NCI-H69 (cell line): ENCODE measurements around the gene HGF.

Experiments
- DNase-seq: peaks from one replicate; lab custom pipeline; 2025; lab: John Stamatoyannopoulos, UW

HGF gene

DNA sequence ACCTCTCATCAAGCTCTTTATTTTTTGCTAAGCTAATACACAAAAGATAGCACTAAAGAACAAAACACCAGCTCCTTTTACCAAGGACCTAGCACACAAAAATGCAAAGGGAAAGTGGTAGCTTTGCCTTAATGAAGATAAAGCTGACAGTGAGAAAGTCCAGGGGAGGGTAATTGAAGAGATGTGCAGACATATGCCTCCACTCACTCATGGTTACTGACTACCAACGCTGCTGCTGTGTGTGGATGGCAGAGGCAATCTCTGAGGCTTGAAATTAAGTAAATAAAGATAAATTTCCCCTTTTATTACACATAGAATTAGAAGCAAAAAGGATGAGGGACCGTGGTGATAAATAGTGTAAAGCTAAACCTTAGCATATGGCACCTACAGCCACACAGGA, 87.0 kb downstream of the HGF start:
- peak; percentile 42 for DNase-seq

DNA sequence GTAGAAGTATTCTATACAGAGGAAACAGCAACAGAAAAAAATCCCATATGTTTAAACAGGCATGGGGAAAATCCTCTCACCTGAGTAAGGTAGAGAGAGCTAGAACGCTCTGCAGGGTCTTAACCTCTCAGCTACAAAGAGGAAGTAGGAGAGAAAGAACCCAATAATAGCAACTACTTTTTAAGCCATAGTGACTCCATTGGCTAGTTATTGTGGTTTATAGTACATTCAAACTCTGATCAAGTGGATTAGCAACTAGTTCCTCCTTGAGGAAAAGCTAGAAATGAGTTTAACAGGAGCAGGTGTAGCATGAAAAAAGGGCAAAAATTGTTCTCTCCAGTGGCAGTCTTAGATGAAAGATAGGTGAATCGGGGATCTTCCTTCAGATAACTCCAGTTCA, 89.7 kb downstream of the HGF start:
- DNase-seq, result no peak

DNA sequence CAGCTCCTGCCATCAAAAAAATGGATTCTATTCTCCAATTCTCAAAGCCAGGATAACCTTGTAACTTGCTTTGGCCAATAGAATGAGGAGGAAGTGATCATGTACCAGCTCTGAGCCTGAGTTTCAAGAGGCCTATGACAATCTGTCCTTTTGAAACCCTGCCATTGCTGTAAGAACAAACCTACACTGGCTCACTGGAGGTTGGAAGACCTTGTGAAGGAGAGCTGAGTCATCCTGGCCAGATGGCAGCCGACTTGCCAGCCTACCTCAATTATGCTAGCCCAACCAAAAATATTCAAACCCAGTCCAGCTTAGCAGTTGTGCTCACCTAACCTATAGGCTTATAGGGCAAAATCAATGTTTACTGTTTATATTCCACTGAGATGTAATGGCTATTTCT, 93.0 kb downstream of the HGF start:
- DNase-seq, result peak; percentile 66

DNA sequence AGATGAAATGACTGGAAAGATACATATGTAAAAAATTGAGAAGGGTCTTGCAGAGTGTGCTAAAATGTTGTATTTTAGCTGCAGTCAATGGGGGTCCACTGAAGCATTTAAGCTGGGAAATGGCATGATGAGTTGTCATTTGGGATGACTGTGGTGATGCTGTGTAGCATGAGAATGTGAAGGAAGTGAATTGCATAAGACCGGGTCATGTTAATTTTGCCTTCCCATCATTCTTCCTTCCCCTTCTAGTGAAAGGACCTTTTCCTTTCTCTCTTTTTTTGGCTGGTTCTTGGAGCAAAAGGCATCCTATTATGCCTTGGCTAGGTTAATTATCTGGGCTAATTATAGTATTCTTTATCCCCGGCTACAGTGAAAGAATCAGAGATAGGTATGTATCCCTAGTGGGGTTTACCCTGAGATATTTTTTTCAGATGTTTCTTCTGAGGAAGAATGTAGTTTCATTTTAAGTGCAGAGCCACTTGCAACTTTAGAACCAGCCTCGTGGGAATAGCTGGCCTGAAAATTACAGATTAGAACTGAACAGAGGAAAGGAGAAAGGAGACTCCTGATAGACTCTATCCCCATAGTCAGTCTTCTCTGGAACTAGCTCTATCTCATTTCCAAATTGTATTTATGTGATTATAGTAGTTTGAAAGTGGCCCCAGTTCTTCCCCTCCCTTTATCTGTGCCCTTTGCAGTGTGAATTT, 93.6 kb downstream of the HGF start:
- DNase-seq, result peak; percentile 34

DNA sequence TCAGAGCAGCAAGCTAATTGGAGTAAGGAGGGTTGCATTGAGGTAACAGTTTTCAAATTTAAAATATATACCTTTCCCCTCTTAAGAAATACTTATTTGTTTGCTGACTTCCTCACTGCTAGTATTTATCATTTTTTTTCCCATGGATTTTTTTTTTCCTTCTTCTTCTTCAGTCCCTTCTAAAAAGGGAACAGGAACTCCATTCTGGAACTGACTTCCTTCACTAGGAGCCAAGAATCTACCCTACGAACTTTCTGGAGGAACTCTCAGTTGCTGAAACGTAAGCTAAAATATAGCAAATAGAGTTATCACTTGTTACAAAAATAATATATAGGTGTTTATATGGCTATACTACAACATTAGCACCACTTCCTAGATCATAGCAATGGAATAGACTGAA, 95.4 kb downstream of the HGF start:
- no peak for DNase-seq

DNA sequence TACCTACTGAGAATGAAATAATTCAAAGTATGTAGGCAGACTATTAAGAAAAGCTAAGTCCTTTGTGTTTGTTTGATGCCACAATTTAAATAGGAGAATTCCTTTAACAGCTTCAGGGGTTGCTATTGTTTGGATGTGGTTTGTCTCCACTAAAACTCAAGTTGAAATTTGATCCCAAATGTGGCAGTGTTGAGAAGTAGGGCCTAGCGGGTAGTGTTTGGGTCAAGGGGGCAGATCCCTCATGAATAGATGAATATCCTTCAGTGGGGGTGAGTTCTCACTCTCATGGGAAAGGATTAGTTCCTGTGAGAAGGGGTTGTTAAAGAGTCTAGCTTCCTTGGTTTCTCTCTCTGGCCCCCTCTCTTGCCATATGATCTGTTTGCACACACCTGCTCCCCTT, 97.0 kb downstream of the HGF start:
- peak; percentile 39 for DNase-seq

DNA sequence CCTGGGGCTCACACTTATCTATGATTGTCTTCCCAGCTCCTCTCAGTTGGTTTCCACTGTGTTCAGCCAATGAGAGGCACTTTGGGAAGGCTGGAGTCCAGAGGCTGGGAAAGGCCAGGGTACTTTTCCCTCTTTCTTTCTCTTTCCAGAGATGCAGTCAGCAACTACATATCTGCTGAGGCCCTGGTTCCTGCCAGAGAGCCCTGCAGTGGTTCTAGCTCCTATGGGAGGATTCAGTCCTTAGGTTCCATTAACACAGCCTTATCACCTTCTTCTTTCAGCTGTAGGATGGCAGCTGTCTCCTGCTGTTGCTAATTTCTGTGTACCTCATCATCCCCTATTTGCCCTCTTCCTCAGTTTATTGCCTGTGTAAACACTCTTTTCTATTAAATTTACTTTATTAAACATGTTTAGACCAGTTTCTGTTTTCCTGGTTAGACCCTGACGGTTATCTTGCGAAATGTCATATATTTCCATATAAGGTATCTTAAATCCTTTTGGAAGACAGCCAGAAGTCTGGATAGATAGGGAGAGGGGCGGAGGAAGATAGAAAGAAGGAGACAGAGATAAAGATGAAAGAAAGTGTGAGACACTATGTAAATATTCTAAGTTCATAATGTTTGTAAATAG, 100.3 kb downstream of the HGF start:
- DNase-seq, result peak; percentile 76

DNA sequence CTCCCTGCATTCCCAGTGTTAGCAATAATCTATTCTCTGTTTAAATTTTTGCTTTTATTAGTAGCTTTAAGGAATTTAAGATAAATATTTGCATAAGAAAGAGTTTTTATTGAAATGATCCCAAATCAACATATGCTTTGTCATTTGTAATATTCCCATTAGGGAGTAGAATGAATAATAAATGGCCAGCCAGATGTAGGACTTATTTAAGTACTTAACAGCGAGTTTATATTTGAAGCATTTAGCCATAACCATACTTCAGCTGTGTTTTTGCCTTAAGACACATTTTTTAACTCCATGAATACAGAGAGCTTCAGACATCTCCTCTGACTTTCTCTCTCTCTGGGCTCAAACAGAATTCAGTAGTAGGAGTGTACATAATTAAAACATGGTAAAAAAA, 103.6 kb downstream of the HGF start:
- no peak for DNase-seq

DNA sequence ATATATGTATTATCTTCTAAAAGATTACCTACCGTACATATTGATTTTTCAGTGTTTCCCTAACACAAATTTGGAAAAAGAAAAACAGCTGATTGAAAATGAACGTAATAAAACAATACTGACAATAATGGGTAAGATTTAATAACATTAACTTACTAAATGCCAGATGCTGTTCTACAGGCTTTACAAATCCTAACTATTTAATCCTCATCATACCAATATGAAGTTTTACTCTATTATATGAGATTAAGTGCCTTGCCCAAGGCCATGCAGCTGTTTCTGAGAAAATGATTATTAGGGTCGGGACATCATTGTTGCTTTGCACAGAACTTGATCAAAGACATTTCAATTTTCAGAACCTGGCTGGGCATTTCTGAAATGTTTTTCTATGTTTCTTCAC, 104.6 kb downstream of the HGF start:
- DNase-seq, result no peak

DNA sequence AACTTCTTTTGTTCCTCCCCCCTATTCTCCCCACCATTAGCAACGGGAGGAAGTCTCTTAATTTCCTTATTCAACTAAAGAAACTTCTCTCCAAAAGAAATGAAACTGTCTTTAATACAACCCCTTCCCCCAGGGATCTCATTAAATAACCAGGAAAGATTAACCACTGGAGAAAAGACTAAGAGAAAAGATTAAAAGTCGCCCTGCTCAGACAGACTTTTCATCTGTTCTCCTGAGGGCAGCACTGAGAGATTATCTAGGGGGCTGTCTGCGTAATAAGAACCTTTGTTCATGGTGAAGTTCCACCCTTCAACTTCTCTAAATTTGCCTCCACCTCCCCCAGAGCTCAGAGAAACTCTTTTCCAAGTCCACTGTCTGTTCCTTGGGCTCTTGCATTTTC, 105.5 kb downstream of the HGF start:
- DNase-seq, result no peak

DNA sequence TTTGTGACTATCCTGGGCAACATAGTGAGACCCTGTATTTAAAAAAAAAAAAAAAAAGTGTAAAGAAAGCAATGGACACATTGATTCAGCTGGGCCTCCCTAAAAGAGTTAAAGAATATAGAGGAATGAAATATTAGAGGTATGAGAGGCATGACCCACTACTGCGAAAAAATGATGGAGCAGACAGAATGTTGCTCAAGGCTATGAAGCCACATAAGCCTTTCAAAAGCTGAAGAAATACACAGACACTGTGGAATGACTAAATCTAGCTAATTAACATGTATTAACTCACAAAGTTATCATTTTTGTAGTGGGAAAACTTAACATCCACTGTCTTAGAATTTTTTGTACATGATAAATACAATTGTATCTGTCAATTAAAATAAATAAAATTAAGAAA, 107.3 kb downstream of the HGF start:
- DNase-seq, result no peak

DNA sequence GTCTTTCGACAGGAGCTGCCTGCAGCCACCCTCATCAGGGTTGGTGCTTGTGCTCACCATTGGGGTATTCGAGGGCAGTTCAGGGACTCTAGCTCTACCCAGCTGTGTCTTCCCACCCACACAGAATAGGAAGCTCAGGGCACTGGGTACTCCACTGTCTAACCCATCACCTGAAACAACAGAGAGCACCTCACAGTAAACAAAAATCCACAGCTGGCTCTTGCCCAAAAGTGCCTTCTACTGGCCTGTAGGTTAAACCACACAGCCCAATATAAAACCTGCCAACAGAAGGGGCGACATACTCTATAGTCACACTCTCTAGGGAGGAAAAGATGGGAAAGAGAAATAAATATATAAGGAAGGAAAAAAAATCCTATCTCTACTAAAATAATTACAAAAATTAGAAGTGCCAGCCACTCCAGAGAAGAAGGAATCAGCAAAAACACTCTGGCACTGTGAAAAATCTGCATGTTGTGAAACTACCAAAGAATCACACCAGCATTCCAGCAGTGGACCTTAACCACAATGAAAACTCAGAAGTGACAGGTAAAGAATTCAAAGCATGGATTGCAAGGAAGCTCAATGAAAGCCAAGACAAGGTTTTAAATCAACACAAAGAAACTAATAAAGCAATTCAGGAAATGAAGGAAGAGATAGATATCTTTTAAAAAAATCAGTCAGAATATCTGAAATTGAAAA, 110.0 kb downstream of the HGF start:
- DNase-seq, result no peak

DNA sequence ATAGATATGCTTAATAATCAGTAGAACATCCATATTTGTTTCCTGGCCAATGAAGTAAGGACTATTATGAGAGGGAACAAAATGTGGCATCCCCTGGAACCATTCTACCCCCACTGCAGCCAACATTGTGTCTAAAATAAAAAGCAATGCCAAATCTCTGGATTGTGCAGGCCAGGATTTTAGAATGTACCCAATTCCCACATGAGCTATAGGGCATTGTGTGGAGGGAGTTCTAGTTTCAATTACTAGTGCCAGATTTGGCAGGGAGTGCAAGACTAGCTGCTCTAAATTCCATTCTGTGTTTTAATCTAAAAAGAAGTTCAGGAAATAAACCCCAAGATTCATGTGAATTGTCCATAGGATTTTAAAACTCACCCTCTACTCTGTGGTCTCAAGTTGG, 112.3 kb downstream of the HGF start:
- DNase-seq, result no peak

DNA sequence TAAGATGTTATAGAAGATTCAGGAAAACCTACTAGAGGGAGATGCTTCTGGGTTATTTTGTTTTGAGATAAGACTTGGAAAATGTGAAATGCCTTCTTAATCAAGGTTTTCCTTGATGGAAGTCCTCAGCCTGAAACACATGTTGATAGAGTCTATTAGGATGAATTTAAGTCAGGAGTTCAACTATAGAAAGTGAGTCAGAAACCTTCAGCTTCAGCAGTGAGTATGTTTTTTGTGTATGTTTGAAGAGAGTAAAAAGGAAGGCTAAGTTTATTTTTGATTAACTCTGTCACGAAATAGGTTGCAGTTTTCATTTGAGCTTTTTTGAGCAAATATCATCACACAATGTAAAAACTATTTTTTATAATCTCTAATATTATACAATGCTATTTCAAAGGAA, 114.6 kb downstream of the HGF start:
- DNase-seq, result no peak

DNA sequence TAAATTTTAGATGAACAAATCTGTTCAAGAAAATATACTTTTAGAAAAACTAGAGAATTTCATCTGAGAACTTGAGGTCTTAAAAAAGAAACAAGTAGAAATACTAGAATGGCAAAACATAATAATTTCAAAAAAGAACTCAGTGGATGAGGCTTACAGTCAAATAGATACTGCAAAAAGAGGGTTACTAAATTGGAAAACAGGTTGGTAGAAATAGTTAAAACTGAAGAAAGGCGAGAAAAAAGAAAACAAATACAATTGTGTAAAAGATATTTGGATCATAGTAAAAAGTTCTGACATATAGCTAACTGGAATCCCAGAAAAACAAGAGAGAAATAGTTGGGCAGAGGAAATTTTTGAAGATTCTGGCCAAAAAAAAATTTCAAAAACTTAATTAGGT, 117.6 kb downstream of the HGF start:
- DNase-seq, result no peak
